NCI-H2029 treated with DMSO at 0.1 percent for 48 hours (cell line): Measurements from ENCODE around the gene TTLL3.
A peak's percentile ranks its signal among the peaks of the same experiment; 100 is the strongest.
"Not testable (repeated sequence)": the region's sequence is repeated elsewhere in the genome, so short reads cannot be mapped to it uniquely, and the experiment has no call there.

Source experiments
- DNase-seq: peaks from one replicate; lab custom pipeline; 2025; lab: John Stamatoyannopoulos, UW

The TTLL3 gene

GRCh38 chr3:9809615-9810432 is at the start of gene TTLL3:
Gene TTLL3, plus strand, starts transcription at chr3:9810262. Its CDS starts 400 bp downstream, at chr3:9810662.
- peak; percentile 82 for DNase-seq

- no peak for DNase-seq
These were observed 49.1 kb upstream of the TTLL3 start for GRCh38 chr3:9760779-9761505.

- DNase-seq = no peak
These were observed 48.1 kb upstream of the TTLL3 start for GRCh38 chr3:9761919-9762318.

- DNase-seq = no peak
These were observed 47.2 kb upstream of the TTLL3 start for GRCh38 chr3:9762871-9763270.

- DNase-seq = no peak
These were observed 44.2 kb upstream of the TTLL3 start for GRCh38 chr3:9765865-9766264.

GRCh38 chr3:9767418-9767817 is 42.6 kb upstream of the TTLL3 start:
- no peak for DNase-seq

GRCh38 chr3:9768141-9768775 is 41.8 kb upstream of the TTLL3 start:
- DNase-seq = no peak

- no peak for DNase-seq
These were observed 41.0 kb upstream of the TTLL3 start for GRCh38 chr3:9769012-9769411.

GRCh38 chr3:9769426-9770275 is 40.4 kb upstream of the TTLL3 start, which contains the start of gene CAMK1:
Gene CAMK1, minus strand, starts transcription at chr3:9769947. Its CDS starts 2,198 bp downstream, at chr3:9767749.
- DNase-seq = peak; percentile 22

- DNase-seq = peak; percentile 28
These were observed 39.7 kb upstream of the TTLL3 start for GRCh38 chr3:9770276-9770812.

- not testable (repeated sequence) for DNase-seq
These were observed 39.1 kb upstream of the TTLL3 start for GRCh38 chr3:9771007-9771406.

GRCh38 chr3:9776896-9777693 is 33.0 kb upstream of the TTLL3 start:
- no peak for DNase-seq

- DNase-seq = no peak
These were observed 32.4 kb upstream of the TTLL3 start for GRCh38 chr3:9777694-9778021.

- DNase-seq = no peak
These were observed 31.7 kb upstream of the TTLL3 start for GRCh38 chr3:9778143-9779074.

- no peak for DNase-seq
These were observed 30.9 kb upstream of the TTLL3 start for GRCh38 chr3:9779075-9779593.

GRCh38 chr3:9779721-9780457 is 30.2 kb upstream of the TTLL3 start:
- DNase-seq = no peak

GRCh38 chr3:9780458-9780812 is 29.6 kb upstream of the TTLL3 start:
- no peak for DNase-seq

- DNase-seq = no peak
These were observed 29.2 kb upstream of the TTLL3 start for GRCh38 chr3:9780910-9781309.

- no peak for DNase-seq
These were observed 28.5 kb upstream of the TTLL3 start for GRCh38 chr3:9781551-9781950.
